ENCODE measurements around the gene PARD3B.

The PARD3B gene

DNA sequence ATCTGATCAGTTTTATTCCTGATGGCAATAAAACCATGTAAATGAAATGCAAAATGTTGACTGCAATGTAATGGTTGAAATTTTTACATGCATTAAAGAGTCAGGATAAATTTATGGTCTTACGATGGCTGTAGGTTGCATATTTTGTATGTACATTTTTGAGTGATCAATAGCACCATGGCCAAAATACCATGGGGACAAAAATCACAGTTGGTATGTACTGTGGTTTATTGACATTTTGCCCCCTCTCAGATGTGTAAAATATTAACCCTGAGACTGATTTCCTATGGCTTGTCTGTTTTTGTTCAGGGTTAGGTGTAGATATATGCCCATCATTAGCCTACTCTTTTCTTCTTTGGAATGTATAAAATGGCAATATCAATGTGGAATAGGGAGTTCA, 138.1 kb downstream of the PARD3B start:
- no peak overlapping the region for H2AFZ ChIP-seq (ENCODE audit: low read depth, low read length)
- H3K9me3 ChIP-seq (ENCODE audit: insufficient read depth, low read length, severe bottlenecking), result no peaks in the 10 kb centered on the region
- no peak for TF ChIP-seq EZH2 (IDR thresholded peaks at IDR 0.05; ENCODE audit: borderline replicate concordance, low read depth, low read length, severe bottlenecking)
- TF ChIP-seq, protein P1, sequence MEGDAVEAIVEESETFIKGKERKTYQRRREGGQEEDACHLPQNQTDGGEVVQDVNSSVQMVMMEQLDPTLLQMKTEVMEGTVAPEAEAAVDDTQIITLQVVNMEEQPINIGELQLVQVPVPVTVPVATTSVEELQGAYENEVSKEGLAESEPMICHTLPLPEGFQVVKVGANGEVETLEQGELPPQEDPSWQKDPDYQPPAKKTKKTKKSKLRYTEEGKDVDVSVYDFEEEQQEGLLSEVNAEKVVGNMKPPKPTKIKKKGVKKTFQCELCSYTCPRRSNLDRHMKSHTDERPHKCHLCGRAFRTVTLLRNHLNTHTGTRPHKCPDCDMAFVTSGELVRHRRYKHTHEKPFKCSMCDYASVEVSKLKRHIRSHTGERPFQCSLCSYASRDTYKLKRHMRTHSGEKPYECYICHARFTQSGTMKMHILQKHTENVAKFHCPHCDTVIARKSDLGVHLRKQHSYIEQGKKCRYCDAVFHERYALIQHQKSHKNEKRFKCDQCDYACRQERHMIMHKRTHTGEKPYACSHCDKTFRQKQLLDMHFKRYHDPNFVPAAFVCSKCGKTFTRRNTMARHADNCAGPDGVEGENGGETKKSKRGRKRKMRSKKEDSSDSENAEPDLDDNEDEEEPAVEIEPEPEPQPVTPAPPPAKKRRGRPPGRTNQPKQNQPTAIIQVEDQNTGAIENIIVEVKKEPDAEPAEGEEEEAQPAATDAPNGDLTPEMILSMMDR (IDR thresholded peaks at IDR 0.05; ENCODE audit: borderline replicate concordance, extremely low read depth, low read length, poor library complexity, severe bottlenecking), result no peak
- no peaks in the 10 kb centered on the region for H3K36me3 ChIP-seq (ENCODE audit: insufficient read depth, low read length)
- H4K20me1 ChIP-seq (ENCODE audit: insufficient read depth, low read length), result no peaks in the 10 kb centered on the region
- H3K4me3 ChIP-seq (ENCODE audit: low read depth in 1 of 2, low read length in 2 of 2), result no peak overlapping the region
- no peaks in the 10 kb centered on the region for H3K27me3 ChIP-seq (ENCODE audit: insufficient read depth, low read length, poor library complexity)
- no peaks in the 10 kb centered on the region for H3K4me1 ChIP-seq (ENCODE audit: insufficient read depth, low read length)
- no peak for DNase-seq
- no peak for ATAC-seq (ENCODE audit: insufficient read depth, low read depth)
- H3K4me2 ChIP-seq (ENCODE audit: insufficient read depth, low read length), result no peak overlapping the region
- no peak overlapping the region for H3K9ac ChIP-seq (ENCODE audit: low read depth, low read length)
- no peaks in the 10 kb centered on the region for H3K79me2 ChIP-seq (ENCODE audit: insufficient read depth, low read length)
- H3K27ac ChIP-seq (ENCODE audit: low read length), result no peak overlapping the region

DNA sequence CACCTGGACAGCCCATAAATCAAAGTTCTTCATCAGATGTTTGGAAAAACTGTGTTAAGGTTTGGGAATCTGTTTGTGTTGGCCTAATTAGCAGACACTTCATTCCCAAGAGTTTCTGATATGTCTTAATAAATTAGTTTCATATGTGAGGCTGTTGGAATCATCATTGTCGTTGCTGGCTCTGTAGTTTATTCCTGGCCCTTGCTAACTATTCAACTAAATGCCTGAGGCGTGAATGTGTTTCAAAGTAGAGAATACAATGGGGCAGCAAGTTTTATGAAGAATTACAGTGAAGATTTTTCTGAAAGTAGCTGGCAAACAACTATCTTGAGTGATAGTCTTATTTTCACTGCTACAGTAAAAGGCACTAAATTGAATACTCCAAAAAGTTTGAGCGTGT, 141.1 kb downstream of the PARD3B start:
- H3K4me3 ChIP-seq (ENCODE audit: low read depth in 1 of 2, low read length in 2 of 2), result no peak overlapping the region
- H3K4me1 ChIP-seq (ENCODE audit: insufficient read depth, low read length), result no peaks in the 10 kb centered on the region
- ATAC-seq (ENCODE audit: insufficient read depth, low read depth) (no peak), DNase-seq (no peak)
- H3K4me2 ChIP-seq (ENCODE audit: insufficient read depth, low read length), result no peak overlapping the region
- H2AFZ ChIP-seq (ENCODE audit: low read depth, low read length), result no peak overlapping the region
- H3K9me3 ChIP-seq (ENCODE audit: insufficient read depth, low read length, severe bottlenecking), result no peaks in the 10 kb centered on the region
- no peak for TF ChIP-seq EZH2 (IDR thresholded peaks at IDR 0.05; ENCODE audit: borderline replicate concordance, low read depth, low read length, severe bottlenecking)
- TF ChIP-seq, protein P1 (IDR thresholded peaks at IDR 0.05; ENCODE audit: borderline replicate concordance, extremely low read depth, low read length, poor library complexity, severe bottlenecking), result no peak
- H3K36me3 ChIP-seq (ENCODE audit: insufficient read depth, low read length), result no peaks in the 10 kb centered on the region
- no peaks in the 10 kb centered on the region for H3K79me2 ChIP-seq (ENCODE audit: insufficient read depth, low read length)
- H4K20me1 ChIP-seq (ENCODE audit: insufficient read depth, low read length), result no peaks in the 10 kb centered on the region
- no peak overlapping the region for H3K9ac ChIP-seq (ENCODE audit: low read depth, low read length)
- no peak overlapping the region for H3K27ac ChIP-seq (ENCODE audit: low read length)
- no peaks in the 10 kb centered on the region for H3K27me3 ChIP-seq (ENCODE audit: insufficient read depth, low read length, poor library complexity)

DNA sequence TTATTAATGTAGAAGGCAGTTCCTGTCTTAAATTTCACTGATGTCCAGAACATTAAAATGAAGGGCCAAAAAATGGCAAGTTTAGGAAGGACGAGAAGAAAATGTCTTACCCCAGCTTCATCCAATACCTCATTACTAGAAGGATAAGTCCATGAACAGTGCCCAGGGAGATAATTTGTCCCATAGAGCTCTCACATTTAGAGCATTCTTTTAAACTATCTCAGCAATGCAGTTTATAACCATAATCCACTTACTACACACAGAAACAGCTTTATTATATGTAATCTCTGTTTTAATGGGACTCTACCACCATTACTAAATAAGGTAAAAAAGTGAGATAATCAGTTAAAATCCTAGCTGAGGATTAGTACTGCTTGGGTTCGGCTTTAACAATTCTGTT, 142.5 kb downstream of the PARD3B start:
- no peaks in the 10 kb centered on the region for H3K4me1 ChIP-seq (ENCODE audit: insufficient read depth, low read length)
- no peaks in the 10 kb centered on the region for H3K27me3 ChIP-seq (ENCODE audit: insufficient read depth, low read length, poor library complexity)
- no peaks in the 10 kb centered on the region for H3K36me3 ChIP-seq (ENCODE audit: insufficient read depth, low read length)
- no peaks in the 10 kb centered on the region for H3K79me2 ChIP-seq (ENCODE audit: insufficient read depth, low read length)
- no peaks in the 10 kb centered on the region for H4K20me1 ChIP-seq (ENCODE audit: insufficient read depth, low read length)
- H3K4me2 ChIP-seq (ENCODE audit: insufficient read depth, low read length), result no peak overlapping the region
- no peak overlapping the region for H3K4me3 ChIP-seq (ENCODE audit: low read depth in 1 of 2, low read length in 2 of 2)
- H3K9ac ChIP-seq (ENCODE audit: low read depth, low read length), result no peak overlapping the region
- H3K9me3 ChIP-seq (ENCODE audit: insufficient read depth, low read length, severe bottlenecking), result no peaks in the 10 kb centered on the region
- TF ChIP-seq, protein P1 (IDR thresholded peaks at IDR 0.05; ENCODE audit: borderline replicate concordance, extremely low read depth, low read length, poor library complexity, severe bottlenecking), result no peak
- TF ChIP-seq EZH2 (IDR thresholded peaks at IDR 0.05; ENCODE audit: borderline replicate concordance, low read depth, low read length, severe bottlenecking), result no peak
- H3K27ac ChIP-seq (ENCODE audit: low read length), result no peak overlapping the region
- ATAC-seq (ENCODE audit: insufficient read depth, low read depth), result no peak
- no peak for DNase-seq
- no peak overlapping the region for H2AFZ ChIP-seq (ENCODE audit: low read depth, low read length)

Measured in DND-41 (cell line).